RCC 7860 (cell line): ENCODE results near the gene BUB1B.

Experiments used
- DNase-seq: peaks from one replicate; pipeline ENCODE4 v3.0.0-alpha.2; 2015; ENCODE audit warnings: low spot score
- FAIRE-seq: peaks from 2 replicates; lab custom pipeline; 2012; peaks lifted over from hg19 to GRCh38; lab: Jason Lieb, UNC

The BUB1B gene

GRCh38 chr15:40252438-40253166 lies 91.7 kb downstream of the BUB1B start:
- FAIRE-seq (no peak), DNase-seq (no peak)

GRCh38 chr15:40253167-40253790 lies 92.4 kb downstream of the BUB1B start:
- FAIRE-seq (no peak), DNase-seq (no peak)

GRCh38 chr15:40254452-40254851 lies 93.6 kb downstream of the BUB1B start:
- no peak for DNase-seq
- no peak for FAIRE-seq

- no peak for DNase-seq
- no peak for FAIRE-seq
Observed at GRCh38 chr15:40255033-40255432, 94.2 kb downstream of the BUB1B start.

GRCh38 chr15:40256638-40257235 lies 95.9 kb downstream of the BUB1B start:
- FAIRE-seq (no peak), DNase-seq (no peak)

GRCh38 chr15:40257656-40258450 lies 97.0 kb downstream of the BUB1B start:
- FAIRE-seq, result no peak

GRCh38 chr15:40258544-40258943 lies 97.7 kb downstream of the BUB1B start:
- no peak for FAIRE-seq
- DNase-seq, result no peak

More at GRCh38 chr15:40257656-40258450, 97.0 kb downstream of the BUB1B start:
- no peak for DNase-seq

- no peak for DNase-seq
- FAIRE-seq, result no peak
Observed at GRCh38 chr15:40259021-40259420, 98.2 kb downstream of the BUB1B start.

- no peak for DNase-seq
- no peak for FAIRE-seq
Observed at GRCh38 chr15:40263024-40263754, 102.3 kb downstream of the BUB1B start.

- FAIRE-seq (no peak), DNase-seq (no peak)
Observed at GRCh38 chr15:40264321-40265153, 103.7 kb downstream of the BUB1B start.

- DNase-seq, result no peak
- no peak for FAIRE-seq
Observed at GRCh38 chr15:40265355-40265754, 104.5 kb downstream of the BUB1B start.

GRCh38 chr15:40265875-40266274 lies 105.0 kb downstream of the BUB1B start:
- no peak for DNase-seq
- no peak for FAIRE-seq

GRCh38 chr15:40266828-40267304 lies 106.0 kb downstream of the BUB1B start:
- DNase-seq, result peak; percentile 92
- FAIRE-seq, result peak; percentile 88

GRCh38 chr15:40267670-40268069 lies 106.8 kb downstream of the BUB1B start:
- FAIRE-seq (no peak), DNase-seq (no peak)

- DNase-seq, result no peak
Observed at GRCh38 chr15:40269604-40270003, 108.7 kb downstream of the BUB1B start.

GRCh38 chr15:40270246-40270995 lies 109.6 kb downstream of the BUB1B start:
- no peak for FAIRE-seq
- no peak for DNase-seq

More at GRCh38 chr15:40269604-40270003, 108.7 kb downstream of the BUB1B start:
- no peak for FAIRE-seq
